Measurements from ENCODE around the gene TGM2.

Gene TGM2

DNA sequence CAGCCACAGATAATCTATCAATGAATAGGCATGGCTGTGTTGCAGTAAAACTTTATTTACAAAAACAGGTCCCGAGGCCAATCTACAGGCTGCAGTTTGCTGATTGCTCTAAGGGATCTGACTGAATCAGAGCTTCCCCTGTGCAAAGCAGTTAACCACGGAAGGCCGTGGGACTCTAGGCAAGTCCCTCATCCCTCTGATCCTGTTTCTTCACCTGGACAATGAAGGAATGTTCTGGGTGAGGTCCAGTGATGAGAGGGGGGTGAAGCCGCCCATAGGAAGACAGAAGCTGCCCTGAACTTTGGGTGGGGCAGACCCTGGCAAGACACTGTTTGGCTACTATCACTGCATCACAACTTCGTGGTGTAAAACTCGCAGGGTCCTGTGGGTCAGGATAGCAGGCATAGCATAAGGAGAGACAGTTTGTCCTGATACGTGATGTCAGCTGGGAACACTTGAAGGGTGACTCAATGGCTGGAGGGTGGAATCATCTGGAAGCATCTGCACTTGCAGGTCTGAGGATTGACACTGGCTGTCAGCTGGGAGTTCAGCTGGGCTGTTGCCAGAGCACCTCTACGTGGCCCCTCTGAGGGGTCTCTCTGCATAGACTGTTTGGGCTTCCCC, 33.3 kb upstream of the TGM2 start:
- DNase-seq: no peak

DNA sequence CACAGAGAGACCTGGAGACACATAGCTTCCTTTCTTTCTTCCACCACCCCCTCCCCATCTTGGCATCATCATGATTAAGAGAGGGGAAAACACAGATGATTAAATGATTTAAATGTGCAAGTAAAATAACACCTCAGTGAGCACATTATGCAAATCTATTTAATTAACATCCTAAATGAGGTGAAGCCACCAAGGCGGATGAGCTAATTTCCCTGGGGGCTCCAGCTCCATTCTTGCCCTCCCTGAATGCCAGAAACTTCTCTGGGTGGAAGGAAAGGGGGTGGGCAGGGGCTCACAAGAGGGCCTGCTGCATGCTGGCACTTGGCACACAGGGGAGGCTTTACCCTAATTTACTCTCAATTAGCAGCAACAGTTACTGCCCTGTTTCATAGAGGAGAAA, 32.5 kb upstream of the TGM2 start:
- no peak for DNase-seq

DNA sequence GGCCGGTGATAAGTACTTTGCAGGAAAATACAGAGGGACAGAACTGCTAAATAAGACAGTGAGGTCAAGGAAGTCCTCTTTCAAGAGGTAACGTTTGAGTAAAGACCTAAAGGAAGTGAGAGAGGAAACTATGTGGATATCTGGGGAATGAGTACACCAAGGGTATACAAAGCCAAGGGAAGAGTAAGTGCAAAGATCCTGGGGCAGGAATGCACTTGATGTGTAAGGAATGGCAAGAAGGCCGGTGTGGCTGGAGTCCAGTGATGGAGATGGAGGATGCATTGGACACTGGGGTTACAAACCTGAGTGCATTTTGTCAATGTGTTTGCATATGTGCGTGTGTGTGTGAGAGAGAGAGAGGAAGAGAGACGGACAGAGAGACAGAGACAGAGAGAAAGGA, 32.1 kb upstream of the TGM2 start:
- no peak for DNase-seq

DNA sequence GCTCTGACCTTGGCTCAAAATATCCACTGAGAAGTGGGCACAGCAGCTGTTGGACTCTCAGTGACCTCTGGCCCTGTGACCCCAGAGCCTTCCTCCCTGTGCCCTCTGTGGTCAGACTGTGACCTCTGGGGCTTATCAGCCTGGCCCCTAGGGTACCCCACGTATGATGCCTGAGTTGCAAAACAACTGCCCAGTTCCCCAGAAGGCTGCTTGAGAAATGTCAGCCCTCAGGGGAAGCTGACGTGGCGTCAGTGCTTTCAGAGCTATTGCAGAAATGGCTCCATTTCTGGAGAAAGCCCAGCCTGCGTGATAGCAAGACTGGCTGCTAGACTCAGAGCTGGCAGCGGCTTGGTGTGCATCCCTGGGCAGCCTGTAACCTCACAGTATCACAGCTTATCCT, 31.5 kb upstream of the TGM2 start:
- DNase-seq: no peak

DNA sequence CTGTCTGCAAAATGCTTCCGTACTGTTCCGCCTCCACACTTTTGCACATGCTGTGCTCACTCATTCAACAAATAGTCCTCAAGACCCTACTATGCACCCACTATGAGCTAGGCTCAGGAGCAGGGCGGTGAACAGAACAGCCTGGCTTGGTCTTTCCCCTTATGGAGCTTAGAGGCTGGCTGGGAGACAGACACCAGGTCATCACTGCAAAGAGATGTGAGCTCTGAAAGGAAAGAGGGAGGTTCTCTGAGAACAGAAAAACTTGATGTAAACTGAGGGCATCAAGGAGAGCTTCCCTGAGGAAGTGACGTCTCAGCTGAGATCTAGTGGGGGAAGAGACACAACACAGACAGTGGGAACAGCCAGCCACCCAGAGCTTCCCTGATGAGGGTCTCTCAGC, 31.0 kb upstream of the TGM2 start:
- no peak for DNase-seq

DNA sequence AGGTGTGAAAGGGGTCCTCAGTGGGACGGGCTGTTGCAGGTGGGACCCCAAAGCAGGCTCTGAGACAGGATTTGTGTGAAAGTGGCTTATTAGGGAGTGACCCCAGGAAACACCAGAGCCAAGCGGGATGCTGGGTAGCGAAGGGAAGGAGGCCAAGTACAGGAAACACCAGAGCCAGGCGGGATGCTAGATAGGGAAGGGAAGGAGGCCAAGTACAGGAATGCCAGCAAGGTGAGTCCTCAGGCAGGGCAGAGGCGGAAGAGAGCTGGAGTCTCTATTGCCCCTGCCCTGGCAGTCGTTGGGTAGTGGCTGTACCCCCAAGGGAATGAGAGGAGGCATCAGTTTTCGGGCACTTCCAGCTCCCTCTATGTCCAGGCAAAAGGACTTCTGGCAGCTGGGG, 30.5 kb upstream of the TGM2 start:
- DNase-seq: no peak

DNA sequence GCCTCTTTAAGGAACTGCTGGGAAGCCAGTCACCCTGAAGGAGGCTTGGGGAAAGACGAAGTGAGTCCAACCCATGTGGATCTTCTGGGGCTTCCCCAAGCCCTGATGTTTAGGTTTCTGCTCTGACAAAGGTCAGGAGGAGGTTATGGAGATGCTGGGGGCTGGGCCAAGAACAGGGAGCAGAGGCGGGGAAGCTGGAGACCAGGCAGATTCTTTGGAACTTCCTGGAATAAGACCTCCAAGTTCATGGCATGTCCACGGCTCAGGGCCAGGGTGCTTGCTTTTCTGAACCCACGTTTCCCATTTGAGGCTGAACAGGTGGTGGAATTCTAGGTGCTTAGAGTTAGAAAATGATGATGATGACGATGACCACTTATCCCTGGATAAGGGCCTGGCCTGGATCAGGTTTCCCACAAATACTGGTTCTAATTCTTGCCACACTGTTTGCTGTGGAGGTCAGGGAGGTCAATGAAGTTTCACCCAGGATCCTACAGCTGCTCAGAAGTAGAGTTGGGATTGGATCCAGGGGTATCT, 30.0 kb upstream of the TGM2 start:
- DNase-seq: no peak

DNA sequence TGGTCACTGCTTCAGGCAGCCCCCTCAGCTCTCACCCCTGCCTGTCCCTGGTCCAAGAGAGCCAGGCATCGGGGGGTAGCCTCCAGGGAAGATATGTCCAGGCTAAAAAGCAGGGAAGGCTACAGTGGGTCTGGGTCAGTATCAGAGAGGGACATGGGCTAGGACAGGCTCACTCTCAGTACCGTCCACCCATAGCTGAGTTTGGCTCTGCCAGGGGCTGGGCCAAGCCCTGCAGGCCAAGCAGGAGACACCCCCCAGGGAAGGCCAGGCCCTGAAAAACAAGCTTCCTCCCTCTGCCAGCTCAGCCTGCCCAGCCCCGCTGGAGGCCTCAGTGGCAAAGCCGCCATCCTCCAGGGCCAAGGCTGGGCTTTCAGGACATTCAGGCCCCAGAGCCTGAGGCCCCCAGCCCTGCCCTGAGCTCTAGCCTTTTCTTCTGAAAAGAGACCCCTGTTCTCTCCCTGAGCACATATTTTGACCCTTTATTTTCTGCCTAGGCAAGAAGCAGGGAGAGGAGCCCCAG, 28.6 kb upstream of the TGM2 start:
- DNase-seq: no peak

DNA sequence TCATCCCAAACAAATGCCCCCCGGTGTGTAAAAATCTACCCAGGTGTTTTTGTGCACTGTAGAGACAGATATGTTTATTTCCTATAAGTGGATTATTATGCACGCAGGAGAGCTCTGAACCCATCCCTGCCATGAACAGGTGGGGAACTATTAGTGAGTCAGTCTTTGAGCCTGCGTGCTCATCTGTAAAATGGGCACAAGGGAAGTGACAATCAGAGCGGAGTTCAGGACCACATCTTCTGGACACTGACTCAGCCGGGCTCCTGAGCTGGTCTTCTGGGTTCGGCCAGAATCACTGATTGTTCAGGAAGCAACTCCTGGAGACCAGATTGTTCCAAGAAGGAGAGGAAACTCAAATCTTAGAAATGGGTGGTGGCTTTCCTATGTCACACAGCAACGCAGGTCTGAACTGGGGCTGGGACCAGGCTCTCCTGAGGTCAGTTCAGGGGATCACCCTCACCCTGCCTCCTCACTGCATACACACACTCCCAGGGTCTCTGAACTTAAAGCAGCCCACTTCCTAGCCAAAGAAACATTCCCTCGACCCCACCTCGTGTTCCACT, 27.3 kb upstream of the TGM2 start:
- no peak for DNase-seq

DNA sequence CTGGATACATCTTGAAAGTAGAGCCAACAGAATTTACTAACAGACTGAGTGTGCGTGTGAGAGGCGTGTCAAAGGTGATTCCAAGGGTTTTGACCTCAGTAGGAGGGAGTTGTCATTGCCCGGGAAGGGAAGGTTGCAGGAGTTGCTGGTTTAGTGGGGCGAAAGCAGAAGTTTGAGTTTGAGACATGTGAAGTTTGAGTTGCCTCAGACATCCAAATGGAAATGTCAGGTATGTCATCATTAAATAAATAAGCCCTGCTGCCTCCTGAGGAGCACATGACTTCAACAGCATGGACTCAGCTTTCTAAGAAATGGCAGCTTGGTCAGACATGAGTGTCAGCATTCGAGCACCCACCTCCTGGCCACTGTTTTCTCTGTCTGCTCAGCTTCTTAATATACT, 26.6 kb upstream of the TGM2 start:
- no peak for DNase-seq

DNA sequence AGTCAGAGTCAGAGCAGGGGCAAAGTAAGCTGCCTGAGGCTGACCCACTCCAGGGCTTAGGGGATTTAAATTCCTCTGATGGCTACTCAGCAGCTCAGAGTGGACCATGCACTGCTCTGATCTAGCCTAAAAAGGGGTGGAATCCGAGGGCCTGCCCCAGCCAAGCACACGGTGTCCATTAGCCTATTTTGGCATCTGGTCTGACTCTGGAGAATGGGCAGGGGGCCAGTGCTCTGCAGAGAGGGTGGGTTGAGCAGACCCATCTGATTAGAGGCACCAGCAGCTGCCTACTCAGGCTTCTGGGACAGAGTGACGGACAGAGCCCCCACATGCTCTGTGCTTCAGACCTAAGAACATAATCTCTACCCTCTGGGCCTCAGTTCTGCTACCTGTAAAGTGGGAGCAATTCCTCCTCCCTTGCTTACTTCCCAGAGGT, 25.9 kb upstream of the TGM2 start:
- no peak for DNase-seq

DNA sequence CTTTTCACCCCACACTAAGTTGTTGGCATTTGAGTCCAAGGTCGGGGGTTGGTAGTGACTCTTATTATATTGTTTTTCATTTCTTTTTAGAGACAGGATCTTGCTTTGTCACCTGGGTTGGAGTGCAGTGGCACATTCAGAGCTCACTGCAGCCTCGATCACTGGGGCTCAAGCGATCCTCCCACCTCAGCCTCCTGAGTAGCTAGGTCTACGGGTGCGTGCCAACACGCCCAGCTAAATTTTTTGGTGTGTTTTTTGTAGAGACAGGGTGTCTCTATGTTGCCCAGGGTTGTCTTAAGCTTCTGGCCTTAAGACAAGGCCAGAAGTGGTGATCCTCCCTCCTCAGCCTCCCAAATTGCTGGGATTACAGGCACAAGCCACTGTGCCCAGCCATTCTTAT, 25.1 kb upstream of the TGM2 start:
- DNase-seq: no peak

DNA sequence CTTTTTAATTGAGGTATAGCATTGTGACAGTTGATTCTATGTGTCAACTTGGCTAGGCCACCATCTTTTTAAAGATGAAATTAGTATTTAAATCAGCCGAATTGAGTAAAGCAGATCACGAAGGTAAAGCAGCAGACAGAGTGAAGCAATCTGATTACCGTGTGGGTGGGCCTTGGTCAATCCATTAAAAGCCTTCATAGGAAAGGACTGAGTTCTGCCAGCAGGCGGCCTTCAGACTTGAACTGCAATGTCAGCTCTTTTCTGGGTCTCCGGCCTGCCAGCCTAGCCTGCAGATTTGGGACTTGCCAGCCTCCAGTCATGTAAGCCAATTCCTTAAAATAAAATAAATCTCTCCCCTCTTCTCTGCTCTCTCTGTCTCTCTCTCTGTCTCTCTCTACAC, 22.4 kb upstream of the TGM2 start:
- no peak for DNase-seq

DNA sequence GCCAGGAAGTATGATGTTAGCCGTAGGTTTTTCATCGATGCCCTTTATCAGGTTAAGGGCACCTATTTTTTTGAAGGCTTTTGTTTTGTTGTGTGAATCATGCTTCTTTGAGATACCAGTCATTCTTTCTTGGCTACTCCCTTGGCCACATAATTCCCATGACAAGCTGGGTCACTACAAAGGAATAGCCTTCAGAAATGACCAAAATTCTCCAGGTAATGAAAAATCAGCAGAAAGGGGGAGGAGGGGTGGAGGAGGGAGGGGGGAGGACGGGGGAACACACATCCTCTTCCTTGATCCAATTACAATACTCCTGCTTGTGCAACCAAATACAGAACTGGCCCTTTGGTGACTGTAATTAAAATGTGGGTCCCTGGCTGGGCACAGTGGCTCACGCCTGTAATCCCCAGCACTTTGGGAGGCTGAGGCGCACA, 21.7 kb upstream of the TGM2 start:
- DNase-seq: no peak

DNA sequence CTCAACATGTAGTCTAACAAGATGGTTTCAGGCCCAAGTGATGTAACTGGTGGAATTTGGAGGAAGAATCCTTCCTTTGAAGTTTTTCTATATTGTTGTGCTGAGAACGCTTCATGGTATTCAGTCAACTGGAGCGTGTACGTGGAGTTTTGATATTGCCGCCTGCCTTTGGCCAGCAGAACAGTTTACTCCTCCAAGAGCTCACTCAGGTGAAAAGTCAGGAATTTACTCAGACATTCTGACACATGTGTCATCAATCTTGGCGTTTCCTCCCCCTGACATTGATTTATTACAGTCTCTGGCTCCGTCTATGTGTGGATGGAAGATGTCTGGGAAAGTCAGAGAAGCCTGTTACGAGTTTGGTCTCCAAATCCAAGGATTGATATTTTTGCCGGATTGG, 19.0 kb upstream of the TGM2 start:
- no peak for DNase-seq

DNA sequence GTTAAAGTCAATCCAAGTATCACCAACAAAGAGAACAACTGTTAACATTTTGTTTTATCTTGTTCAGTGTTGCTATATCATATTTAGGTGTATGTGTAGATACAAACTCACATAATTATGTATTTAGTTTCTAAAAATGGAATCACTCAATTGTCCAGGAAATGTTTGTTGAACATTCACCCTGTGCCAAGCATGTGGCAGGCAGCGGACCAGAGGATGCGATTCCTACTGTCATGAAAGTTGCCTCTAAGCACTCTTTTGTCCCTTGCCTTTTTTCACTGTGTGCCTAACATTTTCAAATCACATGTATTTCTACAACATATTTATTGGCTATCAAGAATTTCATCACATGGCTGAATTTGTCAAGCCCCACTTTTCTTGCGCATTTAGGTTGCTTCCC, 16.9 kb upstream of the TGM2 start:
- DNase-seq: no peak

DNA sequence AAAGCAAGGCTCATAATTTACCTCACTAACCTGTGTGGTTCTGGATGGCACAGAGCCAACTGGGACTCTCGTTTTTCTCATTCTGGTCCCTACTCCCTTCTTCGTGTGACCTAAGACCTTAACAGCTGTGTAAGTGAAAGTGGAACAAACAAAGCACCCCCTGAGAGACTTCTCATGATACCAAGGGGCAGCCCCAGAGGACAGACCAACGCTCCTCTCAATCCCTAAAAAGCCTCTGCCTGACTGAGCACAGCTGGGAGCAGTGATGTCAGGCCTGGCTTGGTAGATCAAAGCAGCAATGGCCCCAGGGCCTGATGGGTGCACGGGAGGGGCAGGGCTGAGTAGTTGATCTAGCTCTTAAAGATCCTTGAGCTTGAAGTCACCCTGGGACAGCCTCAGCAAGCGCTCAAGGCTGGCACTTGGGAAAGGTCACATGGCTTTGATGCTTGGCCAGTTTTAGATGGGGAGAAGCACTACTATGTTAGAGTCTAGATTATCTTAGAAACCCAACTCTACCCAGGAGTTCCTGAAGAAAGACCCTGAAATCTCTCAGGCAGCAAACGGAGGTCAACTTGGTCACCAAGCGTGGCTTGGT, 16.2 kb upstream of the TGM2 start:
- DNase-seq: no peak

DNA sequence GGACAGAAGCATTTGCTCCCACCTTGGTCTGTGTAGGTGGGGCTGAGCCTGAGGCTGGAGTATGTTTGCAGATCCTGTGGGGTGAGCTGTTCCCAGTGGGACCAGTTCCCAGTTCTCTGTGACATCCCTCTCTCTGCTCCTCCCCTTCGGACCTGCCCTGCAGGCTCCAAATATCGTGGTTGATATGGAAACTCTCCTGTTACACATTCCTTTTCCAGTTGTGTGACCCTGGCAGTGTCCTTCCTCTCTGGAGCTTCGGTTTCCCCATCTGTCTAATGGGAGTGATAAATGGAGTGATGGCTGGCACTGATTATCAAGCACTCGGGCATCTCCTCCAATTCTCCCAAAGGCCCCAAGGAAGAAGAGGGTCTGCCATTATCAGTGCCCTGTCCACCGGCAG, 15.7 kb upstream of the TGM2 start:
- DNase-seq: no peak

DNA sequence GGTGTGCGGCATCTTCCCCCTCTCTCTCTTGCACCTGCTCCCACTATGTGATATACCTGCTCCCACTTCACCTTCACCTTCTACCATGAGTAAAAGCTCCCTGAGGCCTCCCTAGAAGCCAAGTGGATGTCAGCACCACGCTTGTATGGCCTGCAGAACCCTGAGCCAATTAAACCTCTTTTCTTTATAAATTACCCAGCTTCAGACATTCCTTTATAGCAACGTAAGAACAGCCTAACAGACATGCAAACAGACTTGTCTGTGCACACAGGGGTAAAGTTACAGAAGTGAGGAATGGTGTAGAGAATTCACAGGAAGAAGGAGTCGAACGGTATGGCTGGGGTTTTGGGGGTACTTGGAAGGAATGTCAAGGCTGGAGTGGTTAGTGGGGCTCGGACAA, 14.8 kb upstream of the TGM2 start:
- no peak for DNase-seq

DNA sequence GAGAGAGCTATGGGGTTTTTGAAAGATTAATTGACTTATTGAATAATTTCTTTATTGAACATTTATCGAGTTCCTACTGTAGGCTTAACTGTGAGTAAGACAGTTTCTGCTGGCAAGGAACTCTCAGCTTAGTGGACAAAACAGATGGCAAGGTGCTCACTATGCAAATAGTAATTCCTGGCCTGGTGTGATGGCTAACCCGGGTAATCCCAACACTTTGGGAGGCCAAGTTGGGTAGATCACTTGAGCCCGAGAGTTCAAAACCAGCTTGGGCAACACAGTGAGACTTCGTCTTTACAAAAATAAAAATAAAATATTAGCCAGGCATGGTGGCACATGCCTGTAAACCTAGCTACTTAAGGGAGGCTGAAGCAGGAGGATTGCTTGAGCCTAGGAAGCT, 13.5 kb upstream of the TGM2 start:
- DNase-seq: no peak

DNA sequence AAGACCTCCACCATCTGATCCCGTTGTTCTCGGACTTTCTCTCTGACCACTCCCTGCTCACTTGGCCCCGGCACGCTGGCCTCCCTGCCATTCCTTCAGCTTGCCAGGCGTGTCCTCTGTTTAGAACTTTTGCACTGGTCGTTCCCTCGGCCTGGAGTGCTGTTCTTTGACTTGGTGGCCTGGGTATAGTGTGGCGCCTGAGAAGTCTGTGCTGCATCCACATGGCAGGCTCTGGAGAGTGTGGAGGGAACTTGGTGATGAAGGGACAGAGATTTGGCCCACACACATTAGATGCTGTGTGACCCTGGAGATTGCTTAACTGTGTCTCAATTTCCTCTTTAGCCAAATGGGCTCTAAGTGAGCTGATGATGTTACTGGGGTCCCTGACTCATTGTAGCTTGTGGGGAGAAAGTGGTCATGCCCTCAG, 13.0 kb upstream of the TGM2 start:
- no peak for DNase-seq

DNA sequence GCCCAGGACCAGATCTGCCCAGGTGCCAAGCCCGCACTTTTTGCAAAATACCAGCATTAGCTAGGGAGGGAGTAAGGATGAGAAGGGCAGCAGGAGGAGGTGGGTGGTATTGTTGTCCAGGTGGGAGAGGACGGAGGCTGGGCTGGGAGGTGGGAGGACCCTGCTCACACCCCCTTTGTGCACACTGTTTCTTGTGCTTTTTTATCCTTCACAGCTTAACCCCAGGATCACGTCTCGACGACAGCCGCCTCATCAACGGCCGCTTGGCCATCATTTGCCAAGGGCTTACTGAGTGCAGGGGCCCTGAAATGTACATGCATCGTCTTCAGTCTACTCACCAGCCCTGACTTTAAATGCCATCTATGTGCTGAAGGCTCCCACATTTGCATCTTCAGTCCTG, 12.1 kb upstream of the TGM2 start:
- DNase-seq: no peak

DNA sequence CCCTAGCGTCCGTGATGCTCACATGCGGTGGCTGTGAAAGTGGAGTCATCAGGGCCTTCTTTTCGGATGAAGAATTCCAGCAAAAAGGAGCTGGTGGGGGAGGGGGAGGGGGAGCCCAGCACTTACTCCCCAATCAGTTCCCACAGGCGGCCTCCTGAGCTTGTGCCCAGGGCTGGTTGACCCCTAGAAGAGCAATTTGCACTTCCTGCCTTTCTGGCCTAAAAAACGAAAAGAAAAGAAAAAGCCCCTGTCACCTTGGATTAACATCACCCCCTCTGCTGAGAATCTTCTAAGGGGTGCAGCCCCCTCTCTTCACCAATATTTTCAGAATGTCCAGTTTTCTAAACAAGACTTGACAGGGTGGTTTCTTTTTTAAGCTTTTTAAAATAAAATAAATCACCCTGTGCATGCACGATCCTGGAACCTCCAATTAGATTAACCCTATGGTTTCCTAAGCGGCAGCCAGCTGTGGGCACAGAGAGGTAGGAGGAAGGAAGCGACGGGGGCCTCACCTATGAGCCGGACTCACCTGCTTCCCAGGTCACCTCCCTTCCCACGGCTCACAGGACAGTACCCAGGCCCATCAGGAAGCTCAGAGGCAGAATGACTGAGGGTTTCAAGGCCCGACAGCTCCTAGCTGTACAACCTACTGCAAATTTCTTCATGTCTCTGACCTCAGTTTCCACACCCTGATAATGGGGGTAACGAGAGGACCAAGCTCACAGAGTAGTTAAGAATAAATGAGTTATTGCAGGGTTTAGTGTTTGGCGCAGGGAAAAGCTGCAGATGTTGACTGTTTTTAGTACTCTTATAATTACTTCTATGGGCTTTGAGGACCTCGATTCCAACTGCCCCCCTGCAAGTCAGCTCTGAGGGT, 10.5 kb upstream of the TGM2 start:
- no peak for DNase-seq
